PC-9 (cell line): ENCODE results near the gene SYCN. TPM values are rescaled to one million over a fixed set of nuclear protein-coding genes. Genes with fewer than 3 reads are reported as not detected.
A peak's percentile ranks its signal among the peaks of the same experiment; 100 is the strongest.

ENCODE experiments used
- BruUV-seq: library from RNA; stranded (reverse); fragments of 400-500 nt; replicated peaks from 2 replicates; lab custom pipeline; 2021; lab: Mats Ljungman, UMichigan
- CTCF ChIA-PET: fragments of 300-600 bp; sonication (Branson Sonifier 250); formaldehyde crosslinking; loops from one replicate; lab custom pipeline; 2022; ENCODE audit warnings: antibody characterized with exemption; lab: Charles Lee
- POLR2A ChIA-PET: fragments of 300-600 bp; sonication (Branson Sonifier 250); formaldehyde crosslinking; loops from one replicate; lab custom pipeline; 2022; ENCODE audit warnings: antibody characterized with exemption; ENCODE audit not compliant: unreplicated experiment; lab: Charles Lee
- DNase-seq, 2 experiments: peaks; one replicate each; pipeline versions ENCODE4 v3.0.0 to v3.0.0-alpha.2; 2015 to 2022; ENCODE audit warnings: mixed read lengths in 1 of 2
- H2AFZ ChIP-seq: fragments of 200-600 bp; sonication (generic); 2 replicates; pipeline ENCODE4 v1.8.1; 2017; ENCODE audit warnings: antibody characterized with exemption
- H3F3A ChIP-seq: fragments of 200-600 bp; sonication (generic); 2 replicates; pipeline ENCODE4 v1.8.1; 2017; ENCODE audit warnings: antibody characterized with exemption, mild to moderate bottlenecking, low read depth; ENCODE audit not compliant: insufficient read depth
- H3K27ac ChIP-seq: fragments of 200-600 bp; sonication (generic); 2 replicates; pipeline ENCODE4 v1.6.1; 2016; ENCODE audit warnings: mixed run types
- H3K27me3 ChIP-seq: fragments of 200-600 bp; sonication (generic); 2 replicates; pipeline ENCODE4 v1.6.1; 2016; ENCODE audit warnings: low read depth, mixed run types; ENCODE audit not compliant: insufficient read depth
- H3K36me3 ChIP-seq: fragments of 200-600 bp; sonication (generic); 2 replicates; pipeline ENCODE4 v1.6.1; 2016; ENCODE audit warnings: low read depth, mixed run types
- H3K4me1 ChIP-seq: fragments of 200-600 bp; sonication (generic); replicated peaks from 2 replicates; pipeline ENCODE4 v1.6.1; 2016; ENCODE audit warnings: mixed run types; ENCODE audit not compliant: insufficient read depth
- H3K4me2 ChIP-seq: fragments of 200-600 bp; sonication (generic); 2 replicates; pipeline ENCODE4 v1.6.1; 2017; ENCODE audit warnings: mixed run types
- H3K4me3 ChIP-seq: fragments of 200-600 bp; sonication (generic); 2 replicates; pipeline ENCODE4 v1.6.1; 2016; ENCODE audit warnings: mixed run types
- H3K79me2 ChIP-seq: fragments of 200-600 bp; sonication (generic); 2 replicates; pipeline ENCODE4 v1.6.1; 2017; ENCODE audit warnings: low read depth, mixed run types
- H3K9me2 ChIP-seq: fragments of 200-600 bp; sonication (generic); 2 replicates; pipeline ENCODE4 v1.8.1; 2017; ENCODE audit warnings: mild to moderate bottlenecking; ENCODE audit not compliant: insufficient read depth
- H3K9me3 ChIP-seq: fragments of 200-600 bp; sonication (generic); 2 replicates; pipeline ENCODE4 v1.8.1; 2016; ENCODE audit warnings: low read depth; ENCODE audit not compliant: insufficient read depth
- H4K20me1 ChIP-seq: fragments of 200-600 bp; sonication (generic); 2 replicates; pipeline ENCODE4 v1.8.1; 2017; ENCODE audit not compliant: insufficient read depth
- EZH2 ChIP-seq: fragments of 200-600 bp; sonication (generic); IDR thresholded peaks from 2 replicates; pipeline ENCODE4 v1.8.0; 2017; ENCODE audit warnings: antibody characterized with exemption, low read depth
- intact Hi-C: fragments of 100-400 bp; cut with micrococcal nuclease; formaldehyde crosslinking; loops from one replicate; pipeline ENCODE4 v1.10.0; 2022; ENCODE audit not compliant: unreplicated experiment
- total RNA-seq: library from RNA; stranded (reverse); gene quantifications from 2 replicates; pipeline ENCODE4 v1.2.3, GENCODE V29; 2021
- TF ChIP-seq, protein P1 (sequence below): fragments of 200-600 bp; sonication (generic); conservative IDR thresholded peaks from 2 replicates; pipeline ENCODE4 v1.6.1; 2017; ENCODE audit warnings: mixed run types, antibody characterized with exemption, mild to moderate bottlenecking, moderate library complexity

Gene SYCN
- total RNA-seq, 1 experiment from 2014 or later = not detected

DNA sequence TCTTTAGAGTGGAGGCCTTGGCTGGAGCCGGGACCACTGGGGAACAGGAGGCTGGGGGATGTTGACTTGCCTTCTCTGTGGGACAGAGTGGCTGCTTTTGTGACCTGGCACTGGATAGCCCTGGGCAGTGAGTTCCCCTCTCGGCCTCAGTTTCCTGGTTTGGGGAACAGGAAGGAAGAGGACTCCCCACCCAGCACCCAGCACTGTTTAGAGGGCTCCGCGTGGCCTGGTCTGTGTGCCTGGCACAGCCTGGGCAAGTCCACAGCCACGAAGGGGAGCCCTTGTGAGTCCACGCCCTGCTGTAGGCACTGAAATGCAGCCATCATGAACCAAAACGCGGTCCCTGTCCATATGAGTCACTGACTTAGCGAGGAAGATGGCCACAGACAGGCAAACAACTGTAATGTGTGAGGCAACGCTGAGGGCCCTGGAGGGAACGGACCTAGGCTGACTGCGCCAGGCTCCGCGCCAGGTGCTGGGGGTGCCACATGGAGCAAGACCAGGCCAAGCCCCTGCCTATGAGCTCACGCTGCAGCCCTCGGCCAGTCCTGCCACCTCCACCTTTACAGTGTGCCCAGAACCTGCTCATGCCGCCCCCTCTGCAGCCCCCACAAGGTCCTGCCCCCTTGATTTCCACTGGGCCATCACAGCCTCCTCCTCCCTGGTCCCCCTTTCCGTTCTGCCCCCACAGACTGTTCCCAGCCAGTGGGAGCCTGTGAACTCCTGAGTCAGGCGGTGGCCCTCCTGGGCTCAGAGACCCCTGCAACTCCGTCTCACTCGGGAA lies 43.0 kb downstream of the SYCN start:
- no peak overlapping the region for H3K4me3 ChIP-seq
- no peak overlapping the region for H2AFZ ChIP-seq
- DNase-seq = peak in 1 of 2 experiments; percentile 25
- BruUV-seq = no TSS peak
- H4K20me1 ChIP-seq = peaks cover 47% of the 10 kb centered on the region
- CTCF ChIA-PET = interaction anchor here (0.5 kb wide), 1 partner anchor 984 kb away, joined by 7 read pairs; no protein-coding TSS in a partner anchor
- TF ChIP-seq EZH2 = no peak
- TF ChIP-seq, protein P1, sequence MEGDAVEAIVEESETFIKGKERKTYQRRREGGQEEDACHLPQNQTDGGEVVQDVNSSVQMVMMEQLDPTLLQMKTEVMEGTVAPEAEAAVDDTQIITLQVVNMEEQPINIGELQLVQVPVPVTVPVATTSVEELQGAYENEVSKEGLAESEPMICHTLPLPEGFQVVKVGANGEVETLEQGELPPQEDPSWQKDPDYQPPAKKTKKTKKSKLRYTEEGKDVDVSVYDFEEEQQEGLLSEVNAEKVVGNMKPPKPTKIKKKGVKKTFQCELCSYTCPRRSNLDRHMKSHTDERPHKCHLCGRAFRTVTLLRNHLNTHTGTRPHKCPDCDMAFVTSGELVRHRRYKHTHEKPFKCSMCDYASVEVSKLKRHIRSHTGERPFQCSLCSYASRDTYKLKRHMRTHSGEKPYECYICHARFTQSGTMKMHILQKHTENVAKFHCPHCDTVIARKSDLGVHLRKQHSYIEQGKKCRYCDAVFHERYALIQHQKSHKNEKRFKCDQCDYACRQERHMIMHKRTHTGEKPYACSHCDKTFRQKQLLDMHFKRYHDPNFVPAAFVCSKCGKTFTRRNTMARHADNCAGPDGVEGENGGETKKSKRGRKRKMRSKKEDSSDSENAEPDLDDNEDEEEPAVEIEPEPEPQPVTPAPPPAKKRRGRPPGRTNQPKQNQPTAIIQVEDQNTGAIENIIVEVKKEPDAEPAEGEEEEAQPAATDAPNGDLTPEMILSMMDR = no peak
- peaks cover 20% of the 10 kb centered on the region for H3K4me1 ChIP-seq
- H3K27ac ChIP-seq = no peak overlapping the region
- no peak overlapping the region for H3K4me2 ChIP-seq
- H3K9me2 ChIP-seq = no peaks in the 10 kb centered on the region
- POLR2A ChIA-PET = no interaction called here
- no peaks in the 10 kb centered on the region for H3K9me3 ChIP-seq
- H3K27me3 ChIP-seq = no peaks in the 10 kb centered on the region
- peaks cover 14% of the 10 kb centered on the region; the same call in 1 of the 2 replicates for H3F3A ChIP-seq
- intact Hi-C loops = no loop called here
- H3K79me2 ChIP-seq = peaks cover 54% of the 10 kb centered on the region
- no peaks in the 10 kb centered on the region for H3K36me3 ChIP-seq

DNA sequence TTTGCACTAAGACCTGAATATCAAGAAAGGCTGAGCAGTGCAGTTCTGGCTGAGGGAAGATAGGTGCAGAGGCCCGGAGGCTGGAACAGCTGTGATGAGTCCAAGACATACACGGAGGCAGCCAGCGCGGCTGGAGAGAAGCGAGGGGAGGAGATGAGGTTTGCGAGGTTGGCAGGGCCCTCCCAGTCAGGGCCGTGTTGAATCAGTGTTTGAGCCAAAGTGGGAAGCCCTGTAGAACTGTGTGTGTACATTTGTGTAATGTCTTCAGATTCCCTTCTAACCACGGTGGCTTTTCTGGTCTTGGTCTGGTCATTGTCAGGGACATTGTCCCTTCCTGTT lies 43.6 kb downstream of the SYCN start:
- Histone ChIP-seq H3K9me2 (no peaks in the 10 kb centered on the region), H3K4me2 (no peak overlapping the region), H2AFZ (no peak overlapping the region), H3K27me3 (no peaks in the 10 kb centered on the region), H3K27ac (no peak overlapping the region), H3K79me2 (peaks cover 55% of the 10 kb centered on the region), H4K20me1 (peaks cover 48% of the 10 kb centered on the region), H3K36me3 (no peaks in the 10 kb centered on the region), H3K4me1 (peaks cover 21% of the 10 kb centered on the region), H3K4me3 (no peak overlapping the region), H3F3A (peaks cover 13% of the 10 kb centered on the region; the same call in 1 of the 2 replicates), H3K9me3 (no peaks in the 10 kb centered on the region)
- no peak for DNase-seq
- ChIA-PET CTCF (no interaction called here), POLR2A (no interaction called here)
- intact Hi-C loops = no loop called here
- TF ChIP-seq, protein P1 = no peak
- no peak for TF ChIP-seq EZH2
- no TSS peak for BruUV-seq

DNA sequence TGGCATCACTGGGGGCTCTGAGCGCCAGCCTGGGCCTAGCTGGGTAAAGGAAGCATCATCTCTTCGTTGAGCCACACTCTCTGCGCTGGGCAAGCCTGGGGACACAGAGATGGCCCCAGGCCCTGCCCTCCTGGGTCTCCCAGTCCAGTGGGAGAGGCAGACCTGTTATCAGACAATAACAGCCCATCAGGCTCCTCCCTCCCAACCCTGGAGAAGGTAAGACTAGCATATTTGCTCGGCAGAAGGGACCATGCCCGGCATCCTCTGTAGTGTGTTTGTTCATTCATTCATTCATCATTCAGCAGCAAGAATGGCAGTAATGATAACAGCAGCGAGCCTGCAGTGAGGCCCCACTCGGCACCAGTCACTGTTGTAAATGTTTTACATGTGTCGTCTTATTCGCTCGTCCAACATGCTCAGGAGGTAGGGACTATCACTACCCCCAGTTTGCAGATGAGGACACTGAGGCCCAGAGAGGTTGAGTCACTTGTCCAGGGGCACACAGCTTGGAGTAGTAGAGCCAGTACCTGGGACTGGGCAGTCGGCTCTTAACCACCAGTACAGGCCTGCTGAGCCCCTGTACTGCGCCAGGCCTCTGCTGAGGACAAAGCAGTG lies 45.3 kb downstream of the SYCN start:
- Histone ChIP-seq H3K27me3 (no peaks in the 10 kb centered on the region), H3K9me2 (no peaks in the 10 kb centered on the region), H3K27ac (no peak overlapping the region), H4K20me1 (peaks cover 57% of the 10 kb centered on the region), H3K4me1 (peaks cover 37% of the 10 kb centered on the region), H3K9me3 (no peaks in the 10 kb centered on the region), H3K79me2 (peaks cover 62% of the 10 kb centered on the region), H3K4me3 (no peak overlapping the region), H3K4me2 (no peak overlapping the region), H3F3A (peaks cover 30% of the 10 kb centered on the region; the same call in 1 of the 2 replicates), H2AFZ (no peak overlapping the region), H3K36me3 (no peaks in the 10 kb centered on the region)
- BruUV-seq = no TSS peak
- intact Hi-C loops = no loop called here
- ChIA-PET CTCF (no interaction called here), POLR2A (no interaction called here)
- TF ChIP-seq, protein P1 = no peak
- TF ChIP-seq EZH2 = no peak
- DNase-seq = no peak
